AG09319 (cell line): ENCODE measurements around the gene VSTM4.

Experiments used
- DNase-seq: peaks from one replicate; pipeline ENCODE4 v3.0.0-alpha.2; 2010; ENCODE audit warnings: low read depth; ENCODE audit errors: extremely low read depth
- TF ChIP-seq, protein P1 (sequence below): IDR thresholded peaks from 2 replicates; pipeline ENCODE4 v1.5.1; 2011; ENCODE audit warnings: low read depth, mild to moderate bottlenecking, inconsistent platforms, low read length, moderate library complexity

Gene VSTM4

DNA sequence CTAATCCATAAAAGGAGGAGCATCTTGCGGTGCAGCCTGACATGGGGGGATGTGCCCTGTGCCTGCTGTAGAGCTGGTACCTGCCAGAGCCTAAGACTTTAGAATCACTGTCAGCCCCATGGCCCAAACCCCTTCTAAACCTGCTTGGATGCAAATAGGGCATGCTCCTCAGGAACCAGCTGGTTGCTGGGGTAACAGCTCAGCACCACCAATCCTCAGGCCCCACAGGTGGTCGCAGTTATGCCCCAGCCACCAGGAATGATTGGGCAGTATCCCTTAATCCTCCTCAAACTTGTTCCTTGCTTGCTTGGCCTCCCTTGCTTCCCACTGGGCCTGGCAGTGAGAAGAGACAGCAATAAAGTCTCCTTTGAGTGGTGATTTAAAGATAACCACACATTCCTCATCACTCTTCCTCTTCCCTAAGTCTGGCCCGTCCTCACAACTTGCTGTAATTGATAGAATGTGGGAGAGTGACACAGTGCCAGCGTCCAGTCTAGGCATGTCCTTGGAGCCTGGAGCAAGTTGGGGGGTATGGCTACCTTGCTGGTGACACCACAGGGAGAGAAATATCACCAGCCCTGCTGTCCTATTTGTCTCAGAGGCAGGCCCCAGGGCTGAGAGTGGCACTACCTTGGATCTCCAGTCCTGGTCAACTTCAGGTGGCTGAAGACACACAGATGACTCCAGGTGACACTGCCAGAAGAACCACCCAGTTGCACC lies 43.0 kb downstream of the VSTM4 start:
- DNase-seq: no peak
- TF ChIP-seq, protein P1, sequence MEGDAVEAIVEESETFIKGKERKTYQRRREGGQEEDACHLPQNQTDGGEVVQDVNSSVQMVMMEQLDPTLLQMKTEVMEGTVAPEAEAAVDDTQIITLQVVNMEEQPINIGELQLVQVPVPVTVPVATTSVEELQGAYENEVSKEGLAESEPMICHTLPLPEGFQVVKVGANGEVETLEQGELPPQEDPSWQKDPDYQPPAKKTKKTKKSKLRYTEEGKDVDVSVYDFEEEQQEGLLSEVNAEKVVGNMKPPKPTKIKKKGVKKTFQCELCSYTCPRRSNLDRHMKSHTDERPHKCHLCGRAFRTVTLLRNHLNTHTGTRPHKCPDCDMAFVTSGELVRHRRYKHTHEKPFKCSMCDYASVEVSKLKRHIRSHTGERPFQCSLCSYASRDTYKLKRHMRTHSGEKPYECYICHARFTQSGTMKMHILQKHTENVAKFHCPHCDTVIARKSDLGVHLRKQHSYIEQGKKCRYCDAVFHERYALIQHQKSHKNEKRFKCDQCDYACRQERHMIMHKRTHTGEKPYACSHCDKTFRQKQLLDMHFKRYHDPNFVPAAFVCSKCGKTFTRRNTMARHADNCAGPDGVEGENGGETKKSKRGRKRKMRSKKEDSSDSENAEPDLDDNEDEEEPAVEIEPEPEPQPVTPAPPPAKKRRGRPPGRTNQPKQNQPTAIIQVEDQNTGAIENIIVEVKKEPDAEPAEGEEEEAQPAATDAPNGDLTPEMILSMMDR: no peak

DNA sequence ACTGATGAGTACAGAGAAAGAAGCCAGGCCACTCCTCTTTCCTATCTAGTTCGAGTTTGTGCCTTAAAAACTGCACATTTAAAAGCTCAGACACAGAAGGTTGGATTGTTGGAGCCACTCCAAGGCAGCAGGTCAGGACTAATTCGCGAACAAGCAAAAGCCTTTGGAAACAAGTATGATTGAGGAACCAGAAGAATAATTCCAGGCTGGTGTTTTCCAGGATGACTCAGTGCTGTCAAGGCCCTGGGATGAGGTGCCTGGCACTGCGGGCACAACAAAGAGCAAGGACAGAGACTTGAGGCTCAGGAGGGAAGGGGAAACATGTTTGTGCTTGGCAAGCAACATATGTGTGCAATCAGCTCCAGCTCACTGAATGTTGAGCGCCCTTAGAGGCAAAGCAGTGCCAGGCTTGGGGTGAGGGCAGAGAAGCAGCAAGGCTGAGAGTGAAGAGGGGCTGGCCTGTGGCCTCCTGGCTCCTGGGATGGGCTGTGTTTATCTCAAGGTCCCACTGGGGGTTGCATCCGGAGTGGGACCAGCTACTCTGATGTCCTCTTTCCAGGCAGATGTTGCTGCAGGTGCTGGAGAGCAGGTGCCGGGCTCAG lies 44.1 kb downstream of the VSTM4 start:
- no peak for DNase-seq

DNA sequence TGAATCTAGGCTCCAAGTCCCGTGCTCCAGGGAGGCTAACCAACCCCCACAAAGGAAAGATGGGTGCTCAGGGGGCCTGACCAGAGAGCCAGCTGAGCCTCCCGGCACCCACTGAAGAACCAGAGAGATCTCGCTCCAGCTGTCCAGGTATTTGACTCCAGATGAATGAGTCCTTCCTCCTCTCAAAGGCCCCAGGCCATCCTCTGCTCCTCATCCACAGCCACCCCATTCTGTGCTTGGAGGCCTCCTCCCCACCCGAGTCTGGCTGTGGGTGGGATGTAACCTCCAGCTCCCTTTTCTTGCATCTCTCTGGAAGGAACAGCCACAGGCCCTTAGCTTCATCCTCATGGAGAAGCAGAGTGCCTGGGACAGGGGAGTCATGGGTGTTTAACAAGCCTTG lies 44.6 kb downstream of the VSTM4 start:
- DNase-seq: no peak
- TF ChIP-seq, protein P1: no peak

More for the DNA sequence above, 44.1 kb downstream of the VSTM4 start:
- TF ChIP-seq, protein P1: no peak

DNA sequence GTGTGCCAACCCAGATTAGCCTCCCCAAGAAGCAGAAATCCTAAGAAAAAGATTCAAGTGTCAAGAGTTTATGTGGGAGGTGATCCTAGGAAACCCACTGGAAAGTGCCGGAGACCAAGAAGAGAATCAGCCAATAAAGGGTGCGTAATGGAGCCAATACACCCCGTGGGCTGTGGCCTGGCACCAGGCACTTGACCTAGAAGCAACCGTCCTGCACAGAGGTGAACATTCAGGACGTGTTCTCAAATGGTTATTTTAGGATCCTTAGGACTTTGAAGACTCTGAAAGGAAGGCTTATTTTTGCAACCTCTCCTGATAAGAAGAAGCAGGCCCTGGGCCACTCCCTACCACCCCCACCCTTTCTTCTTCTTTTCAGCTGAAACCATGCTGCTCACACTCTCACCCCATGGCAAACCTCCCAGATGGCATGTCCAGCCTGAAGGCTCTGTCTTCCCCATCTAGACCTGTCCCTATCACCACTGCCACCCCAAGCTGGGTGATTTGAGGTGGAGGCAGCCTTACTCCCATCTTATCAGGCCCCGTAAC lies 46.6 kb downstream of the VSTM4 start:
- TF ChIP-seq, protein P1: no peak
- DNase-seq: no peak

DNA sequence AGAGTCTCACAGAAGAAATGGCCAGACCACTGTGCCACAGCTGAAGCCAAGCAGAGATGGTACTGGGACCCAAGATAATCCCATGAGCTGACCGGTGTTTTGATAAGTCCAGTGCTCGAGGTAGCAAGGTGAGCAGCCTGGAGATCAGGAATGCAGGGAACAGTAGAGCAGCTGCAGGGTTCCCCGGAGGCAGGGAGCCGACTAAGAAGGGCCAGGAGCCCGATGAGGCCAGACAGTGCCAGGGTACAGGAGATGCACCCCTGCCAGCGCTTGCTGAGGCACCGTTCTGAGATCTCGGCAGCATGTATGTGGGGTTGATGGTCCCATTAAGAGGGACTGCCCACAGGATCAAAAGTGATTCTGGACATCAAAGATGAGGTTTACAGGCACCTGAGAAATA lies 47.1 kb downstream of the VSTM4 start:
- DNase-seq: no peak
- TF ChIP-seq, protein P1: no peak

DNA sequence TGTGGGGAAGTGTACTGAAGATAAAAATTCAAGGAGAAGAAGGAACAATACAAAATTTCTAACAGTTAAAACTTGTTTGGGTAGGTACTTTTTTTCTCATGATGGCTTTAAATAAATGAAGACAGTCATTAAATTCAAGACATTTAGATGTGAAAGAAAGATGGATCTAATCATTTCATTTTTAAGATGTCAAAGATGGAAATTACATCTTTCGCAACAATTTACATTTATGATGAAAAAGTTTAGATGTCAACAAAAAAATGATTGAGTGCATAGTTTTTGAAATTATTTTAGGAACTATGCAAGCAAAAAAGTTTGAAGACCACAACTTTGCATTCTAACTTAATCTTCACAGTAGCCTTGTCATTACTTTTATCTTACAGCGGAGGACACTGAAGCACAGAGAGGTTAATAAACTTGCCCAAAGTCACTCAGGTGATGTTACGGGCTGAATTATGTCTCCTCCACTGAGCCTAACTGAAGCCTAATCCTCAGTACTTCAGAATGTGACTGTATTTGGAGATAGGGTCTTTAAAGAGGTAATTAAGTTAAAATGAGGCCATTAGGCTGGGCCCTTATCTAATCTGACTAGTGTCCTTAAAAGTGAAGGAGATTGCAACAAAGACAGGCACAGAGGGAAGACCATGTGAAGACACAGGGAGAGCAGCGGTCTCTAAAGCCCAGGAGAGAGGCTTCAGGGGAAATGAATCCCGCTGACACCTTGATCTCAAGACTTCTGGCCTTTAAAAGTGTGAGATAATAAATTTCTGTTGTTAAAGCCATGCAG lies 48.2 kb downstream of the VSTM4 start:
- DNase-seq: no peak
- TF ChIP-seq, protein P1: no peak
